HL-60 (cell line): ENCODE data around the gene FAM167B.

Experiments
- REST ChIP-seq: IDR thresholded peaks from 2 replicates; pipeline ENCODE4 v1.6.1; 2012; ENCODE audit warnings: low read depth; ENCODE audit not compliant: insufficient replicate concordance
- SPI1 ChIP-seq: IDR thresholded peaks from 2 replicates; pipeline ENCODE4 v1.6.1; 2012; ENCODE audit warnings: low read depth, mild to moderate bottlenecking, borderline replicate concordance
- TF ChIP-seq, protein P1 (sequence below): IDR thresholded peaks from one replicate; pipeline ENCODE4 v1.5.1; 2011; ENCODE audit warnings: low read length, control low read depth, inconsistent platforms; ENCODE audit not compliant: insufficient read depth

GRCh38 chr1:32247452-32247851 lies 430 bp downstream of the FAM167B start:
- TF ChIP-seq, protein P1, sequence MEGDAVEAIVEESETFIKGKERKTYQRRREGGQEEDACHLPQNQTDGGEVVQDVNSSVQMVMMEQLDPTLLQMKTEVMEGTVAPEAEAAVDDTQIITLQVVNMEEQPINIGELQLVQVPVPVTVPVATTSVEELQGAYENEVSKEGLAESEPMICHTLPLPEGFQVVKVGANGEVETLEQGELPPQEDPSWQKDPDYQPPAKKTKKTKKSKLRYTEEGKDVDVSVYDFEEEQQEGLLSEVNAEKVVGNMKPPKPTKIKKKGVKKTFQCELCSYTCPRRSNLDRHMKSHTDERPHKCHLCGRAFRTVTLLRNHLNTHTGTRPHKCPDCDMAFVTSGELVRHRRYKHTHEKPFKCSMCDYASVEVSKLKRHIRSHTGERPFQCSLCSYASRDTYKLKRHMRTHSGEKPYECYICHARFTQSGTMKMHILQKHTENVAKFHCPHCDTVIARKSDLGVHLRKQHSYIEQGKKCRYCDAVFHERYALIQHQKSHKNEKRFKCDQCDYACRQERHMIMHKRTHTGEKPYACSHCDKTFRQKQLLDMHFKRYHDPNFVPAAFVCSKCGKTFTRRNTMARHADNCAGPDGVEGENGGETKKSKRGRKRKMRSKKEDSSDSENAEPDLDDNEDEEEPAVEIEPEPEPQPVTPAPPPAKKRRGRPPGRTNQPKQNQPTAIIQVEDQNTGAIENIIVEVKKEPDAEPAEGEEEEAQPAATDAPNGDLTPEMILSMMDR = no peak
- TF ChIP-seq REST = no peak
- no peak for TF ChIP-seq SPI1
